IPS-11a (cell line): ENCODE results near the gene ZNF662.
"Not testable (repeated sequence)": the region's sequence is repeated elsewhere in the genome, so short reads cannot be mapped to it uniquely, and the experiment has no call there.

Experiments
- H3K4me3 ChIP-seq: one replicate; pipeline ENCODE4 v1.5.1; 2013; ENCODE audit warnings: low read depth, low read length, control low read depth

The ZNF662 gene

GRCh38 chr3:42906070-42906847 is at the start of gene ZNF662:
Gene ZNF662 (plus strand): TSS chr3:42906142. CDS start chr3:42908115, 1,973 bp downstream.
- no peak within 1 kb of the TSS for H3K4me3 ChIP-seq

- H3K4me3 ChIP-seq = no peak overlapping the region
Measured at GRCh38 chr3:42856544-42856943, 49.4 kb upstream of the ZNF662 start.

- no peak overlapping the region for H3K4me3 ChIP-seq
Measured at GRCh38 chr3:42864321-42864950, 41.5 kb upstream of the ZNF662 start.

- H3K4me3 ChIP-seq = no peak overlapping the region
Measured at GRCh38 chr3:42865256-42865655, 40.7 kb upstream of the ZNF662 start.

- no peak overlapping the region for H3K4me3 ChIP-seq
Measured at GRCh38 chr3:42867138-42867537, 38.8 kb upstream of the ZNF662 start.

- no peak overlapping the region for H3K4me3 ChIP-seq
Measured at GRCh38 chr3:42868841-42869240, 37.1 kb upstream of the ZNF662 start.

- H3K4me3 ChIP-seq = no peak overlapping the region
Measured at GRCh38 chr3:42871592-42872196, 34.2 kb upstream of the ZNF662 start.

GRCh38 chr3:42872718-42873117 is 33.2 kb upstream of the ZNF662 start:
- H3K4me3 ChIP-seq = no peak overlapping the region

GRCh38 chr3:42873221-42873982 is 32.5 kb upstream of the ZNF662 start:
- H3K4me3 ChIP-seq = no peak overlapping the region

GRCh38 chr3:42874749-42875148 is 31.2 kb upstream of the ZNF662 start:
- H3K4me3 ChIP-seq = no peak overlapping the region

GRCh38 chr3:42875325-42876151 is 30.4 kb upstream of the ZNF662 start, which contains the start of gene CYP8B1:
Gene CYP8B1 (minus strand): TSS chr3:42875879. CDS start chr3:42875816, 63 bp downstream.
- no peak within 1 kb of the TSS for H3K4me3 ChIP-seq

- no peak overlapping the region for H3K4me3 ChIP-seq
Measured at GRCh38 chr3:42876401-42876800, 29.5 kb upstream of the ZNF662 start.

- H3K4me3 ChIP-seq = no peak overlapping the region
Measured at GRCh38 chr3:42876940-42877720, 28.8 kb upstream of the ZNF662 start.

GRCh38 chr3:42877881-42878280 is 28.1 kb upstream of the ZNF662 start:
- no peak overlapping the region for H3K4me3 ChIP-seq

- no peak overlapping the region for H3K4me3 ChIP-seq
Measured at GRCh38 chr3:42880183-42880582, 25.8 kb upstream of the ZNF662 start.

GRCh38 chr3:42880601-42881451 is 25.1 kb upstream of the ZNF662 start:
- H3K4me3 ChIP-seq = peak overlapping the region; percentile 36

GRCh38 chr3:42883251-42883930 is 22.6 kb upstream of the ZNF662 start:
- not testable (repeated sequence) for H3K4me3 ChIP-seq

GRCh38 chr3:42884324-42884723 is 21.6 kb upstream of the ZNF662 start:
- no peak overlapping the region for H3K4me3 ChIP-seq
